ENCODE measurements around the gene TTC27. TPM values are rescaled to one million over a fixed set of nuclear protein-coding genes. Genes with fewer than 3 reads are reported as not detected.

The TTC27 gene
- total and polyA plus RNA-seq, 2 of the 13 experiments (the other 11 are each of a cell fraction or from before 2014, with no cell fraction given) = 26.7 to 44.7 TPM

DNA sequence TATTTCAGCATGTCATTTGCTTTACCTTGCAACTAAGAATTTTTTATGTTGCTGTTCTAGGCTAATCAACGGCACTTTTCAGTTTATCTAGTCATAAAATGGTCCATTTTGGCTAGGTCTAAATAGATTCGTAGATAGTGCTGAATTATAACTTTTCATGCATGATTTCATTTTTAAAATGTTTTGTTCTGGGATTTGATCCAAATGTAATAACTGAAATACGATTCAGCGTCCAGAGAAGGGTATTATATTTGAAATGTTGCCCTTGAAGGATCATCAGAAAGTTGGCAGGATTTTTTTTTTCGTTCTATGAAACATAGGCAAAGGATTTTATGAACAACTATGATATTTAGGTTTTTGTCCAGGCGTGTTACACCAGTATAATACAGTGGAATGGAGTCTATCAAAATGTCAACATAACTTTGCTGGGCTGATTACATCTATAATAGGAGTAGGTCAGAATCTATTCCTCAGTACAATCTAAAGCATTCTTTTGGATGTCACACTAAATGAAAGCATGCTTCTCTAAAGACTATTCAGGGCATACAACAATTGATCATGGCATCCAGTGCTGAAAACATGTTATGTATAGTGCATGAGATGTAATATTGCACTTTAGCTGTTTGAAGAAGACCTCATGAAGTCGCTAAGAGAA lies 24.8 kb downstream of the TTC27 start:
- POLR2A ChIA-PET = no interaction called here
- no TSS peak for BruUV-seq (replicated peaks)

More for the DNA sequence above, 24.8 kb downstream of the TTC27 start:
- Histone ChIP-seq H3K4me2 (ENCODE audit: low read depth, low read length) (no peak overlapping the region), H3K9ac (ENCODE audit: insufficient read depth, low read depth, low read length) (no peak overlapping the region), H3K79me2 (ENCODE audit: insufficient read depth, low read length) (no peaks in the 10 kb centered on the region), H3K27ac (ENCODE audit: extremely low read length, insufficient read depth, low read length) (no peak overlapping the region), H3K4me3 (replicated peaks in 1 of 3; ENCODE audit: insufficient read depth in 1 of 3, low read depth in 2 of 3, low read length in 3 of 3) (no peak overlapping the region), H3K9me3 (ENCODE audit: low read length) (no peaks in the 10 kb centered on the region), H3K36me3 (replicated peaks in 1 of 2; ENCODE audit: control insufficient read depth in 1 of 2, insufficient read depth in 2 of 2, low read length in 2 of 2) (peaks cover 5 to 52% of the 10 kb centered on the region in 2 experiments), H4K20me1 (ENCODE audit: insufficient read depth, low read length) (no peaks in the 10 kb centered on the region), H3K27me3 (ENCODE audit: control insufficient read depth in 1 of 2, insufficient read depth in 2 of 2, low read length in 2 of 2) (no peaks in the 10 kb centered on the region), H3K4me1 (ENCODE audit: insufficient read depth, low read length) (no peaks in the 10 kb centered on the region), H2AFZ (ENCODE audit: low read length) (no peak overlapping the region)
- WGBS (ENCODE audit: low lambda C conversion rate) = 96% methylated on average over 7 of the region's 7 CpGs
- intact Hi-C loops (cut with micrococcal nuclease; ENCODE audit: unreplicated experiment) = no loop called here
- FAIRE-seq (no peak), ATAC-seq (no peak), DNase-seq (ENCODE audit: low spot score) (no peak)
- CTCF ChIA-PET (ENCODE audit: low intra/inter-chr PET ratio, low total read pairs) = no interaction called here
- in situ Hi-C loops (cut with HindIII; ENCODE audit: extremely low pct_ligation_motif_present, low pct_unique_long_range_greater_than_20kb) = no loop called here
- TF ChIP-seq CCDC6 (CRISPR knock-in tag; IDR thresholded peaks at IDR 0.05) (no peak), ZNF207 (IDR thresholded peaks at IDR 0.05; ENCODE audit: borderline replicate concordance) (no peak), ZNF619 (CRISPR knock-in tag; IDR thresholded peaks at IDR 0.05) (no peak), ZSCAN20 (CRISPR knock-in tag; IDR thresholded peaks at IDR 0.05; ENCODE audit: borderline replicate concordance) (no peak), ZNF496 (CRISPR knock-in tag; IDR thresholded peaks at IDR 0.05; ENCODE audit: insufficient replicate concordance) (no peak), GATAD2A (CRISPR knock-in tag; IDR thresholded peaks at IDR 0.05) (no peak), ZNF235 (CRISPR knock-in tag; IDR thresholded peaks at IDR 0.05; ENCODE audit: borderline replicate concordance) (no peak), ZEB1 (IDR thresholded peaks at IDR 0.05; ENCODE audit: insufficient replicate concordance, low read depth) (no peak), ZNF335 (CRISPR knock-in tag; IDR thresholded peaks at IDR 0.05) (no peak), ARHGAP35 (CRISPR knock-in tag; IDR thresholded peaks at IDR 0.05; ENCODE audit: borderline replicate concordance) (no peak), EZH2 (conservative IDR thresholded peaks at IDR 0.05; ENCODE audit: low read depth, low read length) (no peak), ZNF329 (CRISPR knock-in tag; IDR thresholded peaks at IDR 0.05; ENCODE audit: low read depth) (no peak), HNRNPUL1 (IDR thresholded peaks at IDR 0.05; ENCODE audit: low read depth, low read length) (no peak), HMGA1 (CRISPR knock-in tag; conservative IDR thresholded peaks at IDR 0.05) (no peak), ZNF792 (CRISPR knock-in tag; IDR thresholded peaks at IDR 0.05) (no peak), HDAC6 (IDR thresholded peaks at IDR 0.05; ENCODE audit: low read depth, low read length) (no peak)
- TF ChIP-seq, protein P1, sequence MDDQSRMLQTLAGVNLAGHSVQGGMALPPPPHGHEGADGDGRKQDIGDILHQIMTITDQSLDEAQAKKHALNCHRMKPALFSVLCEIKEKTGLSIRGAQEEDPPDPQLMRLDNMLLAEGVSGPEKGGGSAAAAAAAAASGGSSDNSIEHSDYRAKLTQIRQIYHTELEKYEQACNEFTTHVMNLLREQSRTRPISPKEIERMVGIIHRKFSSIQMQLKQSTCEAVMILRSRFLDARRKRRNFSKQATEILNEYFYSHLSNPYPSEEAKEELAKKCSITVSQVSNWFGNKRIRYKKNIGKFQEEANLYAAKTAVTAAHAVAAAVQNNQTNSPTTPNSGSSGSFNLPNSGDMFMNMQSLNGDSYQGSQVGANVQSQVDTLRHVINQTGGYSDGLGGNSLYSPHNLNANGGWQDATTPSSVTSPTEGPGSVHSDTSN (CRISPR knock-in tag; IDR thresholded peaks at IDR 0.05; ENCODE audit: borderline replicate concordance) = no peak
- TF ChIP-seq, protein P2, sequence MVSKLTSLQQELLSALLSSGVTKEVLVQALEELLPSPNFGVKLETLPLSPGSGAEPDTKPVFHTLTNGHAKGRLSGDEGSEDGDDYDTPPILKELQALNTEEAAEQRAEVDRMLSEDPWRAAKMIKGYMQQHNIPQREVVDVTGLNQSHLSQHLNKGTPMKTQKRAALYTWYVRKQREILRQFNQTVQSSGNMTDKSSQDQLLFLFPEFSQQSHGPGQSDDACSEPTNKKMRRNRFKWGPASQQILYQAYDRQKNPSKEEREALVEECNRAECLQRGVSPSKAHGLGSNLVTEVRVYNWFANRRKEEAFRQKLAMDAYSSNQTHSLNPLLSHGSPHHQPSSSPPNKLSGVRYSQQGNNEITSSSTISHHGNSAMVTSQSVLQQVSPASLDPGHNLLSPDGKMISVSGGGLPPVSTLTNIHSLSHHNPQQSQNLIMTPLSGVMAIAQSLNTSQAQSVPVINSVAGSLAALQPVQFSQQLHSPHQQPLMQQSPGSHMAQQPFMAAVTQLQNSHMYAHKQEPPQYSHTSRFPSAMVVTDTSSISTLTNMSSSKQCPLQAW (CRISPR knock-in tag; IDR thresholded peaks at IDR 0.05) = no peak
- TF ChIP-seq, protein P3, sequence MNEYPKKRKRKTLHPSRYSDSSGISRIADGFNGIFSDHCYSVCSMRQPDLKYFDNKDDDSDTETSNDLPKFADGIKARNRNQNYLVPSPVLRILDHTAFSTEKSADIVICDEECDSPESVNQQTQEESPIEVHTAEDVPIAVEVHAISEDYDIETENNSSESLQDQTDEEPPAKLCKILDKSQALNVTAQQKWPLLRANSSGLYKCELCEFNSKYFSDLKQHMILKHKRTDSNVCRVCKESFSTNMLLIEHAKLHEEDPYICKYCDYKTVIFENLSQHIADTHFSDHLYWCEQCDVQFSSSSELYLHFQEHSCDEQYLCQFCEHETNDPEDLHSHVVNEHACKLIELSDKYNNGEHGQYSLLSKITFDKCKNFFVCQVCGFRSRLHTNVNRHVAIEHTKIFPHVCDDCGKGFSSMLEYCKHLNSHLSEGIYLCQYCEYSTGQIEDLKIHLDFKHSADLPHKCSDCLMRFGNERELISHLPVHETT (CRISPR knock-in tag; conservative IDR thresholded peaks at IDR 0.05) = no peak
- TF ChIP-seq, protein P4, sequence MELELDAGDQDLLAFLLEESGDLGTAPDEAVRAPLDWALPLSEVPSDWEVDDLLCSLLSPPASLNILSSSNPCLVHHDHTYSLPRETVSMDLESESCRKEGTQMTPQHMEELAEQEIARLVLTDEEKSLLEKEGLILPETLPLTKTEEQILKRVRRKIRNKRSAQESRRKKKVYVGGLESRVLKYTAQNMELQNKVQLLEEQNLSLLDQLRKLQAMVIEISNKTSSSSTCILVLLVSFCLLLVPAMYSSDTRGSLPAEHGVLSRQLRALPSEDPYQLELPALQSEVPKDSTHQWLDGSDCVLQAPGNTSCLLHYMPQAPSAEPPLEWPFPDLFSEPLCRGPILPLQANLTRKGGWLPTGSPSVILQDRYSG (CRISPR knock-in tag; IDR thresholded peaks at IDR 0.05) = no peak

Data from HepG2 (cell line).